Activated effector memory CD4-positive, alpha-beta T cell treated with anti-CD3 and anti-CD28 coated beads, Interleukin-2, amount 50 U/mL, for 16 hours (primary cell): Measurements from ENCODE around the gene RPS27A.
"Not testable (repeated sequence)": the region's sequence is repeated elsewhere in the genome, so short reads cannot be mapped to it uniquely, and the experiment has no call there.

Experiments
- DNase-seq: peaks from one replicate; pipeline ENCODE4 v3.0.0-alpha.2; 2020

RPS27A gene

GRCh38 chr2:55239656-55240222, 7.3 kb downstream of the RPS27A start:
- no peak for DNase-seq

GRCh38 chr2:55241582-55241981, 9.1 kb downstream of the RPS27A start:
- not testable (repeated sequence) for DNase-seq

GRCh38 chr2:55242617-55243016, 10.1 kb downstream of the RPS27A start:
- no peak for DNase-seq

GRCh38 chr2:55245411-55245810, 12.9 kb downstream of the RPS27A start:
- no peak for DNase-seq

- DNase-seq = no peak
These were observed 14.5 kb downstream of the RPS27A start for GRCh38 chr2:55247025-55247424.

GRCh38 chr2:55252832-55253231, 20.3 kb downstream of the RPS27A start:
- DNase-seq = no peak

GRCh38 chr2:55259586-55259985, 27.1 kb downstream of the RPS27A start:
- not testable (repeated sequence) for DNase-seq

- no peak for DNase-seq
These were observed 35.9 kb downstream of the RPS27A start for GRCh38 chr2:55268288-55268906.

- peak; percentile 95 for DNase-seq
These were observed 36.6 kb downstream of the RPS27A start, which contains the start of gene MTIF2 for GRCh38 chr2:55268907-55269644. TSS of gene MTIF2 (minus strand) at chr2:55269231. CDS start at chr2:55263858, 5,373 bp downstream.

GRCh38 chr2:55269645-55269990, 37.1 kb downstream of the RPS27A start:
- DNase-seq = no peak

GRCh38 chr2:55274346-55274745, 41.9 kb downstream of the RPS27A start:
- not testable (repeated sequence) for DNase-seq

- no peak for DNase-seq
These were observed 44.8 kb downstream of the RPS27A start for GRCh38 chr2:55277310-55277709.

GRCh38 chr2:55279214-55279835, 46.8 kb downstream of the RPS27A start:
- DNase-seq = not testable (repeated sequence)

- DNase-seq = not testable (repeated sequence)
These were observed 47.5 kb downstream of the RPS27A start for GRCh38 chr2:55279859-55280424.

GRCh38 chr2:55280851-55281546, 48.5 kb downstream of the RPS27A start:
- not testable (repeated sequence) for DNase-seq

GRCh38 chr2:55282110-55282917, 49.8 kb downstream of the RPS27A start:
- DNase-seq = peak; percentile 95

GRCh38 chr2:55283083-55283482, 50.6 kb downstream of the RPS27A start:
- DNase-seq = no peak
